SK-N-SH (cell line): ENCODE results near the gene TMIE. TPM values are rescaled to one million over a fixed set of nuclear protein-coding genes. Genes with fewer than 3 reads are reported as not detected.

Source experiments
- CTCF ChIA-PET: fragments of 300-600, 350-600 bp; formaldehyde crosslinking; extraction: SDS; loops from one replicate; lab custom pipeline; 2021; lab: Yijun Ruan, JAX
- POLR2A ChIA-PET: fragments of 350-600 bp; sonication (Branson Sonifier 250); formaldehyde crosslinking; extraction: SDS; loops from one replicate; lab custom pipeline; 2020; ENCODE audit warnings: antibody characterized with exemption, inconsistent platforms; lab: Yijun Ruan, JAX
- DNase-seq: peaks from one replicate; pipeline ENCODE4 v3.0.0; 2012
- H2AFZ ChIP-seq: fragments of 200-600 bp; sonication (generic); 2 replicates; pipeline ENCODE4 v1.8.1; 2016; ENCODE audit warnings: antibody characterized with exemption, mild to moderate bottlenecking, low read depth
- H3F3A ChIP-seq: fragments of 200-600 bp; sonication (generic); replicated peaks from 2 replicates; pipeline ENCODE3; 2016; ENCODE audit warnings: antibody characterized with exemption, mild to moderate bottlenecking; ENCODE audit not compliant: insufficient read depth
- H3K27ac ChIP-seq, 2 experiments: fragments of 200-500 bp in 1 of 2; fragments of 200-600 bp in 1 of 2; sonication (Bioruptor generic) in 1 of 2; sonication (generic), shearing (Covaris generic) in 1 of 2; 2 replicates each; pipeline versions ENCODE4 v1.5.1 to v1.6.1; 2014 to 2016; ENCODE audit warnings: low read depth in 2 of 2, inconsistent platforms in 1 of 2, low read length in 1 of 2, mild to moderate bottlenecking in 1 of 2, mixed read lengths in 1 of 2
- H3K27me3 ChIP-seq: fragments of 200-600 bp; sonication (generic), shearing (Covaris generic); 2 replicates; pipeline ENCODE4 v1.6.1; 2016; ENCODE audit warnings: mixed run types; ENCODE audit not compliant: insufficient read depth
- H3K36me3 ChIP-seq, 2 experiments: fragments of 200-500 bp in 1 of 2; fragments of 200-600 bp in 1 of 2; sonication (Bioruptor generic) in 1 of 2; sonication (generic) in 1 of 2; replicated peaks in 1 of 2; 2 replicates each; pipeline versions ENCODE3 to v1.5.1; 2014 to 2016; ENCODE audit warnings: low read length in 1 of 2, mild to moderate bottlenecking in 1 of 2; ENCODE audit not compliant: insufficient read depth in 2 of 2, control insufficient read depth in 1 of 2
- H3K4me1 ChIP-seq, 2 experiments: fragments of 200-500 bp in 1 of 2; fragments of 200-600 bp in 1 of 2; sonication (Bioruptor generic) in 1 of 2; sonication (generic), shearing (Covaris generic) in 1 of 2; 2 replicates each; pipeline versions ENCODE4 v1.5.1 to v1.6.1; 2014 to 2016; ENCODE audit warnings: low read depth in 1 of 2, low read length in 1 of 2, mixed run types in 1 of 2; ENCODE audit not compliant: insufficient read depth in 2 of 2, control insufficient read depth in 1 of 2
- H3K4me2 ChIP-seq: fragments of 200-600 bp; sonication (generic), shearing (Covaris generic); 2 replicates; pipeline ENCODE4 v1.6.1; 2017; ENCODE audit warnings: mixed run types
- H3K4me3 ChIP-seq, 2 experiments: fragments of 200-500 bp in 1 of 2; fragments of 200-600 bp in 1 of 2; sonication (Bioruptor generic) in 1 of 2; sonication (generic), shearing (Covaris generic) in 1 of 2; 2 replicates each; pipeline versions ENCODE4 v1.5.1 to v1.8.1; 2014 to 2016; ENCODE audit warnings: low read depth in 2 of 2, inconsistent platforms in 1 of 2, low read length in 1 of 2, mild to moderate bottlenecking in 1 of 2, mixed read lengths in 1 of 2, moderate library complexity in 1 of 2
- H3K79me2 ChIP-seq: fragments of 200-600 bp; sonication (generic); 2 replicates; pipeline ENCODE4 v1.8.1; 2017; ENCODE audit warnings: mild to moderate bottlenecking; ENCODE audit not compliant: insufficient read depth
- H3K9ac ChIP-seq: fragments of 200-600 bp; sonication (generic); 2 replicates; pipeline ENCODE4 v1.6.1; 2017; ENCODE audit warnings: mixed run types
- H3K9me2 ChIP-seq: fragments of 200-600 bp; sonication (generic); 2 replicates; pipeline ENCODE4 v1.6.1; 2017; ENCODE audit warnings: mixed run types
- H3K9me3 ChIP-seq: fragments of 200-600 bp; sonication (generic); 2 replicates; pipeline ENCODE4 v1.6.1; 2017; ENCODE audit warnings: mixed run types, mild to moderate bottlenecking, moderate library complexity
- H4K20me1 ChIP-seq: fragments of 200-600 bp; sonication (generic); 2 replicates; pipeline ENCODE4 v1.6.1; 2017; ENCODE audit warnings: mild to moderate bottlenecking, mixed run types; ENCODE audit not compliant: insufficient read depth
- CHD2 ChIP-seq: fragments of 150-350 bp; IDR thresholded peaks from 2 replicates; pipeline ENCODE4 v1.6.1; 2018; ENCODE audit warnings: low read length; ENCODE audit not compliant: partially characterized antibody
- ELF1 ChIP-seq: IDR thresholded peaks from 2 replicates; pipeline ENCODE4 v1.4.0; 2012
- GABPA ChIP-seq: IDR thresholded peaks from 2 replicates; pipeline ENCODE4 v1.4.0; 2012; ENCODE audit warnings: low read depth, mild to moderate bottlenecking
- SIN3A ChIP-seq: IDR thresholded peaks from 2 replicates; pipeline ENCODE4 v1.6.1; 2012; ENCODE audit warnings: low read depth, mild to moderate bottlenecking, low read length, moderate library complexity, borderline replicate concordance
- SMC3 ChIP-seq: IDR thresholded peaks from 2 replicates; pipeline ENCODE4 v1.6.1; 2012; ENCODE audit warnings: low read depth, low read length, improper control_type of control experiment
- TEAD4 ChIP-seq: IDR thresholded peaks from 2 replicates; pipeline ENCODE4 v1.4.0; 2012; ENCODE audit warnings: mild to moderate bottlenecking, borderline replicate concordance; ENCODE audit not compliant: insufficient read depth
- WGBS: methylation state at CpG from one replicate; pipeline ENCODE4 v1.1.6; 2017; ENCODE audit warnings: low lambda C conversion rate; 5-methylcytosine and 5-hydroxymethylcytosine counted together
- polyA plus RNA-seq, 3 experiments: library from polyadenylated mRNA; depleted of rRNA; stranded (reverse); fragments of >200 nt; gene quantifications; 2 replicates each; pipeline ENCODE4 v1.2.3, GENCODE V29; 2012
- TF ChIP-seq, protein P1 (sequence below): fragments of 150-350 bp; IDR thresholded peaks from 2 replicates; pipeline ENCODE4 v1.6.1; 2017; ENCODE audit warnings: antibody characterized with exemption, low read length, low read depth, borderline replicate concordance
- TF ChIP-seq, protein P2 (sequence below): IDR thresholded peaks from 2 replicates; pipeline ENCODE4 v1.4.0; 2012; ENCODE audit warnings: low read depth, borderline replicate concordance
- TF ChIP-seq, protein P3 (sequence below): fragments of 200-600 bp; sonication (generic); IDR thresholded peaks from 2 replicates; pipeline ENCODE4 v1.6.1; 2017; ENCODE audit warnings: antibody characterized with exemption, mild to moderate bottlenecking, moderate library complexity

The TMIE gene
- polyA plus RNA-seq, 1 of the 3 experiments (the other 2 are of a cell fraction): 0.03 TPM

DNA sequence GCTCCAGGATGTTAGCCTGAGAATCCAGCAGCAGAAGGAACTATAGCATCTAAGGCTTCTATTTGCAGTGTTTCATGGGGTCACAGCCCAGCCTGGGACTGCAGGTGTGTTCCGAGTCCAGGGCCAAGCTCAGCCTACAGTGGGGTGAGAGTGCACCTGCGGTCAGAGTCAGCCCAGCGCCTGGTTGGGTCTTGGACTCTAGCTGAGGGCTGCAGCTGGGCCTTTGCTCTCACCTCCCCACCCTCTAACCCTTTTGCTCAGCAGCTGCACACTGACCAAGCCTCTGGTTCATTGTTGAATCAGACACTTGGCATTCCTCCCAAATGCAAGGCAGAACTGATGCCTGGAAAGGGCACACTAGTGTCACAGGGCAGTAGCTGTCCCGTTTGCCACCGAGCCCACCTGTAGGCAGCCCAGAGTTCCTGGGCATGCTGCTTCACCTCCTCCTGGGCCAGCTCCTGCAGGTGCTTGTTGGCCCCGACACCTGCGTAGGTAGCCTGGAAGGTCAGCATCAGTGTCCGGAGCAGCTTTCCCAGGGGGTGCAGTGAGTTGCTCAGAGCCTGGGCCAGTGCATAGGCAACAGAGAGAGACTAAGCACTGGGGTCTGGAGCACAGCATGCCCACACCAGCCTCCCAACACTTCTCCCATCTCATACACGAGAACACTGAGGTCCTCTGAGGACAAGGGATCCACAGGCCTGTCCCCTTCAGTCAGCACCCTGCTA, 25.2 kb upstream of the TMIE start:
- no peak overlapping the region for H3K9ac ChIP-seq
- ChIA-PET CTCF (interaction anchor here (0.8 to 1.5 kb wide), 4 partner anchors 12 to 191 kb away, joined by 3 to 4 read pairs (median 3); no protein-coding TSS in a partner anchor), POLR2A (no interaction called here)
- H3K36me3 ChIP-seq: no peaks in the 10 kb centered on the region
- H3F3A ChIP-seq: no peaks in the 10 kb centered on the region
- H3K27ac ChIP-seq: no peak overlapping the region
- no peak for DNase-seq
- no peaks in the 10 kb centered on the region for H3K79me2 ChIP-seq
- H4K20me1 ChIP-seq: no peaks in the 10 kb centered on the region
- no peaks in the 10 kb centered on the region for H3K9me2 ChIP-seq
- H3K27me3 ChIP-seq: no peaks in the 10 kb centered on the region
- no peak overlapping the region for H3K4me2 ChIP-seq
- peaks cover 0 to 9% of the 10 kb centered on the region in 2 experiments; a peak in 1 of 4 replicates for H3K4me1 ChIP-seq
- no peak overlapping the region for H2AFZ ChIP-seq
- H3K9me3 ChIP-seq: no peaks in the 10 kb centered on the region
- 60% methylated on average over 1 of the region's 9 CpGs for WGBS
- TF ChIP-seq GABPA: no peak
- TF ChIP-seq, protein P1, sequence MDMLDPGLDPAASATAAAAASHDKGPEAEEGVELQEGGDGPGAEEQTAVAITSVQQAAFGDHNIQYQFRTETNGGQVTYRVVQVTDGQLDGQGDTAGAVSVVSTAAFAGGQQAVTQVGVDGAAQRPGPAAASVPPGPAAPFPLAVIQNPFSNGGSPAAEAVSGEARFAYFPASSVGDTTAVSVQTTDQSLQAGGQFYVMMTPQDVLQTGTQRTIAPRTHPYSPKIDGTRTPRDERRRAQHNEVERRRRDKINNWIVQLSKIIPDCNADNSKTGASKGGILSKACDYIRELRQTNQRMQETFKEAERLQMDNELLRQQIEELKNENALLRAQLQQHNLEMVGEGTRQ: no peak
- no peak for TF ChIP-seq SMC3
- no peak for TF ChIP-seq SIN3A
- TF ChIP-seq, all 33 proteins: peak for 0
- H3K4me3 ChIP-seq: no peak overlapping the region

DNA sequence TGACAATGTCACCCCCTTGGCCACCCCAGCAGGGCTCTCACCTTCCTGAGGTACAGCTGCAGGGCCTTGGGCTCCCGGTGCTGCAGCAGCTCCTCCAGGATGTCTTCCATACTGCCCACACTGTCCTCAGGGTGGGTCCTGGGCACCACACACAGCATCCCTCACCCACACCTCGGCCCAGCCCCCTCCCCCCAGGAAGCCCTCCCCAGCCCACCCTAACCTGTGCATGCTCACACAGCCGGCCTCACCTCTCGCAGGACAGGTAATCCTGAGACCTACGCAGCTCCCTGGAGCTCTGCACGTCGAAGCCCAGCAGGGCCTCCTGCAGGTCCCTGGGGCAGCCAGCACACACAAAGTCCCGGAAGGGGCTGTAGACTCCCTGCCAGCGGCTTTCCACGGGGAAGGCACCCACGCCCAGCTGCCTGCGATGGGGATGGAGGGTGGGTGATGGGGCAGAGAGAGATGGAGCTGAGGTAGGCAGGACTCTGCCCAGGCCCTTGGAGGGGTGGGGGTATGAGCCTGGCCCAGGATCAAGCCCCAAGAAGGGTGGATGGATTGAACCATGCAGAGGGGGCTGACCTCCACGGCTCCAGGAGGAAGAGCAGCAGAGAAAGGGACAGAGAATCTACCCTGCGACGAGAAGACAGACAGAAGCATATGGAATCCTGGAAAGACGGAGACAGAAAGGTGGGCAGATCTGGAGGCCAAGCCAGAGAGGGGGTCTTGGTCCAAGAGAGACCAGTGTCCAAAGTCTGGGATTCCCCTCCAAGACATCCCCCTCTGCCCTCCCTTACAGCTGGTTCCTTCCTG, 24.4 kb upstream of the TMIE start:
- H3K4me2 ChIP-seq: no peak overlapping the region
- DNase-seq: no peak
- H2AFZ ChIP-seq: no peak overlapping the region
- peaks cover 0 to 9% of the 10 kb centered on the region in 2 experiments; a peak in 1 of 4 replicates for H3K4me1 ChIP-seq
- ChIA-PET POLR2A (no interaction called here), CTCF (interaction anchor here (0.8 to 1.5 kb wide), 4 partner anchors 13 to 190 kb away, joined by 3 to 4 read pairs (median 3); no protein-coding TSS in a partner anchor)
- no peaks in the 10 kb centered on the region for H3F3A ChIP-seq
- no peaks in the 10 kb centered on the region for H3K9me2 ChIP-seq
- H3K36me3 ChIP-seq: no peaks in the 10 kb centered on the region
- no peak overlapping the region for H3K27ac ChIP-seq
- no peaks in the 10 kb centered on the region for H4K20me1 ChIP-seq
- H3K9me3 ChIP-seq: no peaks in the 10 kb centered on the region
- H3K9ac ChIP-seq: no peak overlapping the region
- H3K4me3 ChIP-seq: no peak overlapping the region
- no peaks in the 10 kb centered on the region for H3K27me3 ChIP-seq
- WGBS: 47% methylated on average over 9 of the region's 16 CpGs
- TF ChIP-seq CHD2 (no peak), TEAD4 (no peak)
- TF ChIP-seq, protein P1: no peak
- TF ChIP-seq, all 33 proteins: peak for 0
- no peaks in the 10 kb centered on the region for H3K79me2 ChIP-seq

DNA sequence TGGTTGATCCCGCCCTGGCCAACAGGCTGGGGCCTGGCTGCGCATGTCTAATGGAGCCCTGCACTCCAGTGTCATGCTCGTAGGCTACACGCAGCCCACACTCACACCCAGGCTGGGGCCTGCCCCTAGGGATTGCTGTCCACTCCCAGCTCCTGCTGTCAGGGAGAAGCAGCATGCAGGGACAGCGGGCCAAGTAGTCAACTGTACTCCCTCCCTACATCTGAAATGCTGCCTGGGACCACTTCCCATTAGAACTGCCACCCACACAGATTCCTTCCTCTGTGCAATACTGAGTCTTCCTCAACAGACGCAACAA, 23.8 kb upstream of the TMIE start:
- DNase-seq: no peak

More for the DNA sequence above, 23.8 kb upstream of the TMIE start:
- H3K9ac ChIP-seq: no peak overlapping the region
- H3K27me3 ChIP-seq: no peaks in the 10 kb centered on the region
- TF ChIP-seq CHD2 (no peak), ELF1 (no peak)
- TF ChIP-seq, protein P2, sequence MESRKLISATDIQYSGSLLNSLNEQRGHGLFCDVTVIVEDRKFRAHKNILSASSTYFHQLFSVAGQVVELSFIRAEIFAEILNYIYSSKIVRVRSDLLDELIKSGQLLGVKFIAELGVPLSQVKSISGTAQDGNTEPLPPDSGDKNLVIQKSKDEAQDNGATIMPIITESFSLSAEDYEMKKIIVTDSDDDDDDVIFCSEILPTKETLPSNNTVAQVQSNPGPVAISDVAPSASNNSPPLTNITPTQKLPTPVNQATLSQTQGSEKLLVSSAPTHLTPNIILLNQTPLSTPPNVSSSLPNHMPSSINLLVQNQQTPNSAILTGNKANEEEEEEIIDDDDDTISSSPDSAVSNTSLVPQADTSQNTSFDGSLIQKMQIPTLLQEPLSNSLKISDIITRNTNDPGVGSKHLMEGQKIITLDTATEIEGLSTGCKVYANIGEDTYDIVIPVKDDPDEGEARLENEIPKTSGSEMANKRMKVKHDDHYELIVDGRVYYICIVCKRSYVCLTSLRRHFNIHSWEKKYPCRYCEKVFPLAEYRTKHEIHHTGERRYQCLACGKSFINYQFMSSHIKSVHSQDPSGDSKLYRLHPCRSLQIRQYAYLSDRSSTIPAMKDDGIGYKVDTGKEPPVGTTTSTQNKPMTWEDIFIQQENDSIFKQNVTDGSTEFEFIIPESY: no peak
- TF ChIP-seq, protein P3, sequence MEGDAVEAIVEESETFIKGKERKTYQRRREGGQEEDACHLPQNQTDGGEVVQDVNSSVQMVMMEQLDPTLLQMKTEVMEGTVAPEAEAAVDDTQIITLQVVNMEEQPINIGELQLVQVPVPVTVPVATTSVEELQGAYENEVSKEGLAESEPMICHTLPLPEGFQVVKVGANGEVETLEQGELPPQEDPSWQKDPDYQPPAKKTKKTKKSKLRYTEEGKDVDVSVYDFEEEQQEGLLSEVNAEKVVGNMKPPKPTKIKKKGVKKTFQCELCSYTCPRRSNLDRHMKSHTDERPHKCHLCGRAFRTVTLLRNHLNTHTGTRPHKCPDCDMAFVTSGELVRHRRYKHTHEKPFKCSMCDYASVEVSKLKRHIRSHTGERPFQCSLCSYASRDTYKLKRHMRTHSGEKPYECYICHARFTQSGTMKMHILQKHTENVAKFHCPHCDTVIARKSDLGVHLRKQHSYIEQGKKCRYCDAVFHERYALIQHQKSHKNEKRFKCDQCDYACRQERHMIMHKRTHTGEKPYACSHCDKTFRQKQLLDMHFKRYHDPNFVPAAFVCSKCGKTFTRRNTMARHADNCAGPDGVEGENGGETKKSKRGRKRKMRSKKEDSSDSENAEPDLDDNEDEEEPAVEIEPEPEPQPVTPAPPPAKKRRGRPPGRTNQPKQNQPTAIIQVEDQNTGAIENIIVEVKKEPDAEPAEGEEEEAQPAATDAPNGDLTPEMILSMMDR: no peak
- no peaks in the 10 kb centered on the region for H3K36me3 ChIP-seq
- no peaks in the 10 kb centered on the region for H3K9me3 ChIP-seq
- no peaks in the 10 kb centered on the region for H3K9me2 ChIP-seq
- ChIA-PET CTCF (no interaction called here), POLR2A (no interaction called here)
- 74% methylated on average over 4 of the region's 6 CpGs for WGBS
- H3K4me1 ChIP-seq: peaks cover 0 to 9% of the 10 kb centered on the region in 2 experiments; a peak in 1 of 4 replicates
- no peaks in the 10 kb centered on the region for H4K20me1 ChIP-seq
- no peak overlapping the region for H3K27ac ChIP-seq
- no peak overlapping the region for H2AFZ ChIP-seq
- no peaks in the 10 kb centered on the region for H3F3A ChIP-seq
- no peak overlapping the region for H3K4me2 ChIP-seq
- H3K79me2 ChIP-seq: no peaks in the 10 kb centered on the region
- H3K4me3 ChIP-seq: no peak overlapping the region
